GM08714 (cell line): ENCODE data around the gene AASDH.

Experiments used
- H3K4me3 ChIP-seq: fragments of 200-500 bp; sonication (Bioruptor generic); 2 replicates; pipeline ENCODE4 v1.5.1; 2014; ENCODE audit warnings: mild to moderate bottlenecking, low read length, inconsistent platforms
- ZNF274 ChIP-seq: IDR thresholded peaks from 2 replicates; pipeline ENCODE4 v1.6.1; 2012; ENCODE audit warnings: mild to moderate bottlenecking, low read depth, low read length

Gene AASDH, protein sequence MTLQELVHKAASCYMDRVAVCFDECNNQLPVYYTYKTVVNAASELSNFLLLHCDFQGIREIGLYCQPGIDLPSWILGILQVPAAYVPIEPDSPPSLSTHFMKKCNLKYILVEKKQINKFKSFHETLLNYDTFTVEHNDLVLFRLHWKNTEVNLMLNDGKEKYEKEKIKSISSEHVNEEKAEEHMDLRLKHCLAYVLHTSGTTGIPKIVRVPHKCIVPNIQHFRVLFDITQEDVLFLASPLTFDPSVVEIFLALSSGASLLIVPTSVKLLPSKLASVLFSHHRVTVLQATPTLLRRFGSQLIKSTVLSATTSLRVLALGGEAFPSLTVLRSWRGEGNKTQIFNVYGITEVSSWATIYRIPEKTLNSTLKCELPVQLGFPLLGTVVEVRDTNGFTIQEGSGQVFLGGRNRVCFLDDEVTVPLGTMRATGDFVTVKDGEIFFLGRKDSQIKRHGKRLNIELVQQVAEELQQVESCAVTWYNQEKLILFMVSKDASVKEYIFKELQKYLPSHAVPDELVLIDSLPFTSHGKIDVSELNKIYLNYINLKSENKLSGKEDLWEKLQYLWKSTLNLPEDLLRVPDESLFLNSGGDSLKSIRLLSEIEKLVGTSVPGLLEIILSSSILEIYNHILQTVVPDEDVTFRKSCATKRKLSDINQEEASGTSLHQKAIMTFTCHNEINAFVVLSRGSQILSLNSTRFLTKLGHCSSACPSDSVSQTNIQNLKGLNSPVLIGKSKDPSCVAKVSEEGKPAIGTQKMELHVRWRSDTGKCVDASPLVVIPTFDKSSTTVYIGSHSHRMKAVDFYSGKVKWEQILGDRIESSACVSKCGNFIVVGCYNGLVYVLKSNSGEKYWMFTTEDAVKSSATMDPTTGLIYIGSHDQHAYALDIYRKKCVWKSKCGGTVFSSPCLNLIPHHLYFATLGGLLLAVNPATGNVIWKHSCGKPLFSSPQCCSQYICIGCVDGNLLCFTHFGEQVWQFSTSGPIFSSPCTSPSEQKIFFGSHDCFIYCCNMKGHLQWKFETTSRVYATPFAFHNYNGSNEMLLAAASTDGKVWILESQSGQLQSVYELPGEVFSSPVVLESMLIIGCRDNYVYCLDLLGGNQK

DNA sequence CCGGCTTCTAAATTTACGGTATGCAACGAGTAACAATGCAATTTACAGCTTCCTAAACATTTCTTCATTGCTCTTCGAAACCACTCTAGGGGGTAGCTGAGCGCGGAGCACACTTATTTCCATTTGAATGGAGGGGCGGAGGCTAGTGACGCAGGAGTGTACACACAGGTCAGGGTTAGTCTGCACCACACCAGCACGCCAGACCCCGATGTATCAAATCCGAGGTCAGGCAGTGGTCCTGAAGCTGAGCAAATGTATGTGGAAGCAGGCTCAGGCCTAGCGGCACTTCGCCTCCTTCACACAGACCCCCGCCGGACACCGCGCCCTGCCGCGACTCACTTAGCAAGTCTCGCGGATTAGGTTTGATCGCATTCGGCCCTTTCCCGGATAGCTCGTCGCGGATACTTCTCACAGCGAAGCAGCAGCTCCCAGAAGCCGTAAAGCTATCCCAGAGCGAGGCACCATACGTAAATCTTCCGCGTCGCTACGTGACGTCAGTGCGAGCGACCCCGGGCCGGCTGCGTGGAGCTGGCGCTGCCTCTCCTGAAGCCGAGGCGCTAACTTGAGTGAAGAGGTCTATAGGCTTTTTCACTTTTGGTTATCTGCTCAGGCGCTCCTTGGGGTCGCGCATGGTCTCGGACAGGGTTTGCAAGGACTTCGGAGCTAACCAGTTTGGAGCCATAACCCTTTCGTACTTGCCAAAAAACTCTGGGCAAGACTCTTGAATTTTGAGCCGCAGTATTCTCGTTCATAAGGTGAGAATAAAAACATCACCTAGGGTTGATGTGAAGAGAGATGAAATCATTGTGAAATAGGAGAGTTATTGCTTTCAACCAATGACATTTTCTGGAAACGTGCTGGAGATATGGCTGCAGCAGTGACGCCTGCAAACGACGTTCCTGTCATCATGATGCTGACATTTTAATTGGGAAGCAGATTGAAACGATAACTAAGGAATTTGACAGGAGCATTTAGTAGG, at the start of gene AASDH:
Gene AASDH, minus strand, starts transcription at position 469 of the 979 bp plus-strand sequence. CDS start 3,192 bp downstream, outside the sequence.
- H3K4me3 ChIP-seq, result peak within 1 kb of the TSS; percentile 91
- TF ChIP-seq ZNF274, result no peak

DNA sequence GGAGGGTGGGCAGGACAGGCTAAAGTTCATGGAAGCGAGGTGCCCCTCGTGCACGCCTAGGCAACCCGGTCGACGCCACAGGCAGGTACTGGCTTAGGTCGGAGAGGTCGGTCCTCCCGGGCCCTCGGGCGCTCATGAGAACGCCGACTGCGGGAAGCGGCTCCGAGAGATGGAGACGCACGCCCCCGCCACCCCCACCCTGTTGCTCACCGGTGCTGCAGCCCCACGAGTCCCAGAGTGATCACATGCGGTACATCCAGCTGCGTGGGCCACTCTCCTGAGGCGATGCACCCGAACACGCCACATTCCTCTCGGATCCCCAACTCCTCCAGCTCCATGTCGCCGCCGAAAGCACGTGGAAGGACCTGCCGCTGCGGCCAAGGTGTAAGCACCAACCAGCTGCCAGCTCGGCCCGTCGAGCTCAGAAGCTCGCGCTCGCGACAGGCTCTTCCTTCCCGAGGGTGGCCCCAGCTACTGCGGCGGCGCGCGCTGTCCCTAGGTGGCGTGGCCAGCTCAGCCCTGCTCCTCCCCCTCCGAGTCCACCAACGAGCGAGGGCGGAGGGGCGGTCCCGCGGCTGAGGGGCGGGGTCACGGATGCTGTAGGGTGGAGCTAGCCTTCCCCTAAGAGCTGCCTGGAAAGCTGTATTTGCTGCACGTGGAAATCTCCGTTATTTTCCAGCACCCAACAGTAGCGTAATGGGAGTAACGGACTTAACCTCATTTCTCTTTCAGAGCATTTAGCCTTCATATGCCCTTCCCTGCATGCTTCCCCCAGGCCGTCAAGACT, 48.0 kb upstream of the AASDH start, which contains the start of gene PPAT:
Gene PPAT, minus strand, starts transcription at position 476 of the 787 bp plus-strand sequence. Its CDS starts 138 bp downstream, at position 338.
- peak within 1 kb of the TSS; percentile 75 for H3K4me3 ChIP-seq
- TF ChIP-seq ZNF274, result no peak

DNA sequence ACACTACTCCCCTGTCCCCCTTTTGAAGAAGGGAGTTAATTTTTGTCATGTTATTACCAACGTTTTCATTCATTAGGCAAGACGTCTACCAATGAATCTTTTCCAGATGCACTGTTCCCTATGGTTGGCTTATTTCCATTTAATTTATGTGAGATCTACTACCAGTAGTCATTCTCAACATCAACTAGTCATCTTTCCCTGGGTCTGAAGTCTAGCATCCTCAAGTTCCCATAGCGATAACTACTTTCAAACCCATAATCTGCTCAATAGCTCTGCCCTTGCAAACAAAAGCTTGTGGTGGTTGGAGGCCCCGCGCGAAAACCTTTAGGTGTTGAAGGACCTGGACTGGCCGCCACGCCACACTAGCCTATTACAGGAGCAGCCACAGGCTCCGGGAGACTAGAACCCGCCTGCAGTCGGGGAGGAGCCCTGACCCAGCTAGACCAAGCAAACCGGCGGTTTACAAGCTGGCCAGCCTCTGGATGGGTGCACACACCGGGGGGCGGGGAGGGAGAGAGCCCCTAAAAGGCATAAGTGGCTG, 47.4 kb upstream of the AASDH start:
- peak overlapping the region; percentile 73 for H3K4me3 ChIP-seq
- no peak for TF ChIP-seq ZNF274

DNA sequence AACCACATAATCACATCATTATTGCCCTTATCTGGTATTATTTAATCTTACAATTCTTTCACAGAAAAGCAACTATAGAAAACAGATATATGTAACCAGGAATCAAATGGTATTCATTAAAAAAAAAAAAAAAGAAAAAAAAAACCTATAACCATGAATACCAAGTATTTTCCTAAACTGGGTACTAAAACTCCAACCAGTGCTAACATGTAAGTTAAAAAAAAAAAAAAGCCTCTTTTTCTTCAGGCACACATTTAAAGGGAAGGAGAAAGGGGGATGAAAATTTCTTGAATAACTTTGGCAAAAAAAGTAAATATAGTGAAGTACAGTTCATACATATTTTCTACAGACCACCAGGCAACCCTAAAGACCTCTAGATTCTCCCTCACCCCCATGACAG, 46.0 kb upstream of the AASDH start:
- peak overlapping the region; percentile 73 for H3K4me3 ChIP-seq
- TF ChIP-seq ZNF274, result no peak

DNA sequence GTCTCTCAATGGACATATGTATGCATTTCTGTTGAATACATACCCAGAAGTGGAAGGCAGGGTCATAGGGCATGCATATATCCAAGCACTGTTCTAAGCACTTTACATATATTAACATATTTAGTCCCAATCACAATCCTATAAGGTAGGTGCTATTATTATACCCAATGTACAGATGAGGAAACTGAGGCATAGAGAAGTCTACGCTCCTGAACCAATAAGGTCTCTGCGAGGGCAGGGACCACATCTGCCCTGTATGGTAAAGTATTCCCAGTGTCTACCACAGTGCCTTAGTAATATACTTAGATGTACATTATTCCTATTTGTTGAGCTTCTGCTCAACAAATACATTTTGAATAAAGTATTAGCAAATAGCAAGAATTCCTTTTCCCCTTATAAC, 42.9 kb upstream of the AASDH start:
- H3K4me3 ChIP-seq, result no peak overlapping the region
- no peak for TF ChIP-seq ZNF274

DNA sequence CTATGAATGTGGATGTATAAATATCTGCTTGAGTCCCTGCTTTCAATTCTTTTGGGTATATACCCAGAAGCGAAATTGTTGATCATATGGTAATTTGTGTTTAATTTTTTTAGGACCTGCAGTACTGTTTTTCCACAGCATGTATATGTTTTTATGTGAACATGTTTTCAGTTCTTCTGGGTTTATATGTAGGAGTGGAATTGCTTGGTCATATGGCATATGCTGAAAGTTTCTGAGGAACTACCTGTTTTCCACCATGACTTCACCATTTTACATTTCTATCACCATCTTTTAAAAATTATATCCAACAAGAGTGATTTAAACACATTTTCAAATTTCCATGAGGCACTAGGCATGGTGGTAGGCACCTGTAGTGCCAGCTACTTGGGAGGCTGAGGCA, 39.9 kb upstream of the AASDH start:
- no peak for TF ChIP-seq ZNF274

DNA sequence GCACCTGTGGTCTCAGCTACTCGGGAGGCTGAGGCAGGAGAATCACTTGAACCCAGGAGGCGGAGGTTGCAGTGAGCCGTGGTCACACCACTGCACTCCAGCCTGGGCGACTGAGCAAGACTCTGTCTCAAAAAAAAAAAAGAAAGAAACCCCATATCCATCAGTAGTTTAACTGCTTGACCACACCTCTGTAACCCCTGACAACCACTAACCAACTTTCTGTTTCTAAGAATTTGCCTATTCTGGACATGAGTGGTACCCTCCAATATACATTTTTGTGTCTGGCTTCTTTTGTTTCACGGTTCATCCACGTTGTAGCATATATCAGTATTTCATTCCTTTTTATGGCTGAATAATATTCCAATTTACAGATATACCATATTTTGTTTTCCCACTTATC, 39.0 kb upstream of the AASDH start:
- TF ChIP-seq ZNF274, result no peak
- no peak overlapping the region for H3K4me3 ChIP-seq

More for the DNA sequence above, 39.9 kb upstream of the AASDH start:
- no peak overlapping the region for H3K4me3 ChIP-seq

DNA sequence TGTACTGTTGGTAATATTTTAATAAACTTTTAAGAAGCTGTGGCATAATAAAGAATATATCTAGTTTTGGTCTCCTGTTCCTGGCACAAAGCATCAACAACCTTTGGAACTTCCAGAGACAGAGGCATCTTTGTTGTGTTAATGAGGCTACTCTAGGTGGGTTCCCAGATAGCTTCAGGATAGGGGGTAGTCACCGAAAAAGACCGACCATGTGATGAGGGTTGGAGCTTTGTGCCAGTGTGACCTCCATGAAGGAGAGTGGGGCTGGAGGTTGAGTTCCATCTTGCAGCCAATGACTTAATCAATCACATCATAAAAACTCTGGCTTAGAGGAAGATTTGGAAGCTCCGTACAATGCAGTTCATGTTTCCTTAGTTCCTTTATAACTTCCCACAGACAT, 38.2 kb upstream of the AASDH start:
- H3K4me3 ChIP-seq, result no peak overlapping the region
- TF ChIP-seq ZNF274, result no peak

DNA sequence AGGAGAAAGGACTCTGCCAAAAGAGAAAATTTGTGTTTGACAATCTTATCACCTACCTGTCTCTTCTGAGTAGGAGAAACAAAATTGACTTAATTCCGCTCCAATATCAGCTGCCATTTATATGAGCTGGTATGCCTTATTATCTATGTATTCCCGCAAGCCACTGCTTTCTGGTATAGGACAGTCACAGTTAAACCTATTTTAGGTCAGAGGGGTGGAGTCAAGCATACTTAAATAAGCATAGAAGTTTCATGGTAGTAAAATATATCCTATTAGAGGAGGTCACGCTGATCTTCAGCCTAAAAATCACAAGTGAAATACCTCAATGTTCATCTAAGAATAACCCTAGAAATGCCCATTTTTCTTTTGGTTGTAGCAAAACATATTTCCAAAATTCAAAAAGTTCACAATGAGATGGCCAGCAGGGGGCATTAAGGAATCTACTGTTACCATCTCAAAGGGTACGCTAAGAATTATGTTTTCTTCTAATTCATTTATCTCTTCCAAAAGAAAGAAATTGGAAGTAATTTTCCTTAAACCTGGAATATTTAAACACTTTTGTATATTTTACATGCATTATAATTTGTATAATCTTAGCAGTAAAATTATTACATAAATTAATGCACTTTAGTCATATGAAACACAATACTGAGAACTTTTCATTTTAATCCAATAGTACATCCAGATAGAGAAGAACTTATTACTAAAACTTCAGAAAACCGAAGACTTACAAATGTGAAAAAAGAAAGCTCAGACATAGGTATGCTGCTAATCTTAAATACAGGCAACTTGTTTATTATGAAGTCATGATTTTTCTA, 37.6 kb upstream of the AASDH start:
- H3K4me3 ChIP-seq, result no peak overlapping the region
- TF ChIP-seq ZNF274, result no peak

DNA sequence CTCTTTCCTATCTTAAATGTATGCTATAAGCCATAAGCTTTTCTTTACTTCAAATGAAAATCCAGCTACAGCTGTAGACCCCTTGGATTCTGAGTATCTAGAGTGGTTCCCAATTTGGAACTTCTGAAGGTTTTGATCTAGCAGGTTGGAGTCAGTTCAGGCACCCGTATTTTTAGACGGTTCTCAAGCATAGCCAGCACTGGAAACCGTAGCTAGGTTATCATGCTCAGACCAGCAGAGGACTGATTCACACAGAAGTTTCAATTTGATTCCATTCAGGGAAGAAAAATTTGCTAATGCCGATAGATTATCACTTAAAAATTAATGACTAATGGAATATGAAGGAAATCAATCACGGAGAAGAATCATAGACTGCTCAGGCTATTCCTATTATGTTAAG, 36.9 kb upstream of the AASDH start:
- H3K4me3 ChIP-seq, result no peak overlapping the region
- no peak for TF ChIP-seq ZNF274

DNA sequence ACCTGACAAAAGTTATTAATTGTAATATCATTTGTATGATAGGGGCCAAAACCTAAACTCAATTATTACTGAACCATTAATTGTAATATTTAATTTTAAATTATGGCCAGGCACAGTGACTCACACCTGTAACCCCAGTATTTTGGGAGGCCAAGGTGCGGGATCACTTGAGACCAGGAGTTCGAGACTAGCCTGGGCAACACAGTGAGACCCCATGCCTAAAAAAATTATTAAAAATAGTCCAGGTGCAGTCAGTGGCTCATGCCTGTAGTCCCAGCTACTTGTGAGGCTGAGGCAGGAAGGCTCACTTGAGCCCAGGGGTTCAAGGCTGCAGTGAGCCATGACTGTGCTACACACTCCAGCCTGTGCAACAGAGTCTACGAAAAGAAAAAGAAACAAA, 30.1 kb upstream of the AASDH start:
- TF ChIP-seq ZNF274, result no peak
- H3K4me3 ChIP-seq, result no peak overlapping the region
